ENCODE data around the gene SRGAP1. TPM values are rescaled to one million over a fixed set of nuclear protein-coding genes. Genes with fewer than 3 reads are reported as not detected.

The SRGAP1 gene
- total and polyA plus RNA-seq, 2 of the 13 experiments (the other 11 are each of a cell fraction or from before 2014, with no cell fraction given): 1.6 to 3.4 TPM

DNA sequence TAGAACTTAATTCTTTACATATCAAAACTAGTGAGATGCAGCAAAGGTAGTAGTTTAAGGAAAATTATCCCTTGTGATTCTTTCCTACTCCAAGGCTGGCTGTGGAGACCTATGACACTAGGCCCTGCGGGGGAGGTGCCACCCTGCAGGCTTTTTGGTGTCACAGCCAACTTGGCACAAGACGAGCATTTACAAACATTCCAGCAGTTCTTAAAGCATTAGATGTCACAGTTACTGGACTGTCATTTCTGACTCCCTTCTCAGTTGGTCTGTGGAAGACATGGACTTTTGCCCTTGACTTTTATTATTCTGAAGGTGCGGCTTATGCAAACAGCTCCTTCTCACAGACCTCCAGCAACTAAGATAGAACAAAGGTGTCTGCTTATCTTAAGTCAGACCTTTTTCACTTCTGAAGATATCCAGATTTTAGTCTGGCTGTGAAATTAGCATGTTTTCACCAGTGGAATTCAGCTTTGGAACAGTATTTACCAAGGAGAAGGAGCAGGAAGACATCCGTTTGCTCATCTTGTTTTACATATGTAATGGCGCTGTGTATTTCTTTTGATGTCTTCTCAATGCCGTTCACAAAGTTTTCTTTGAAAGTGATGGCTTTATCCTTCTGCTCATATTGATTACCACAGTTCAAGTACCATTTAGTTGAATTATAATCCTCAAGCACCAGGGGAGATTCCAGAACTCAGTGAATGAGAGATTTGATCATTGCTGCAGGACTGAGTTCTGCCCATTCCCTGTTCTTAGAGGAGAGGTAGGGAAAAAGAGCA lies 17.9 kb downstream of the SRGAP1 start (continued):
- peak; percentile 67 for TF ChIP-seq ARID5B (CRISPR knock-in tag; IDR thresholded peaks at IDR 0.05)

- ChIA-PET CTCF (ENCODE audit: low intra/inter-chr PET ratio, low total read pairs) (no interaction called here), POLR2A (interaction anchor here (1.0 to 2.9 kb wide), 2 partner anchors 27 to 81 kb away, joined by 3 to 11 read pairs; no protein-coding TSS in a partner anchor)
- no peaks in the 10 kb centered on the region for H3K79me2 ChIP-seq (ENCODE audit: insufficient read depth, low read length)
Measured at GRCh38 chr12:63862969-63863230, 18.4 kb downstream of the SRGAP1 start.

More at GRCh38 chr12:63862969-63863230, 18.4 kb downstream of the SRGAP1 start:
- no peak overlapping the region for H3K27ac ChIP-seq (ENCODE audit: extremely low read length, insufficient read depth, low read length)
- no TSS peak for BruUV-seq (replicated peaks)
- FAIRE-seq: no peak
- no peaks in the 10 kb centered on the region for H3K9me3 ChIP-seq (ENCODE audit: low read length)
- H3K27me3 ChIP-seq (ENCODE audit: control insufficient read depth in 1 of 2, insufficient read depth in 2 of 2, low read length in 2 of 2): no peaks in the 10 kb centered on the region
- no peak overlapping the region for H3K4me2 ChIP-seq (ENCODE audit: low read depth, low read length)
- no peak for DNase-seq (ENCODE audit: low spot score)
- WGBS (ENCODE audit: low lambda C conversion rate): 86% methylated on average over 2 of the region's 2 CpGs
- no peaks in the 10 kb centered on the region for H3K36me3 ChIP-seq (replicated peaks in 1 of 2; ENCODE audit: control insufficient read depth in 1 of 2, insufficient read depth in 2 of 2, low read length in 2 of 2)
- in situ Hi-C loops (cut with HindIII; ENCODE audit: extremely low pct_ligation_motif_present, low pct_unique_long_range_greater_than_20kb) (no loop called here), intact Hi-C loops (cut with micrococcal nuclease; ENCODE audit: unreplicated experiment) (no loop called here)
- ATAC-seq: no peak
- no peak overlapping the region for H3K9ac ChIP-seq (ENCODE audit: insufficient read depth, low read depth, low read length)
- H4K20me1 ChIP-seq (ENCODE audit: insufficient read depth, low read length): no peaks in the 10 kb centered on the region
- TF ChIP-seq THAP11 (CRISPR knock-in tag; IDR thresholded peaks at IDR 0.05): no peak
- TF ChIP-seq ZNF446 (CRISPR knock-in tag; IDR thresholded peaks at IDR 0.05): no peak
- TF ChIP-seq ATAD3A (CRISPR knock-in tag; IDR thresholded peaks at IDR 0.05): no peak
- H3K4me3 ChIP-seq (replicated peaks in 1 of 3; ENCODE audit: insufficient read depth in 1 of 3, low read depth in 2 of 3, low read length in 3 of 3): no peak overlapping the region
- no peak overlapping the region for H2AFZ ChIP-seq (ENCODE audit: low read length)
- peaks cover 37% of the 10 kb centered on the region for H3K4me1 ChIP-seq (ENCODE audit: insufficient read depth, low read length)
